ENCODE measurements around the gene CCP110.

Gene CCP110

GRCh38 chr16:19589106-19589505 lies 65.4 kb downstream of the CCP110 start:
- TF ChIP-seq EZH2phosphoT487 (IDR thresholded peaks at IDR 0.05; ENCODE audit: low read depth) = no peak
- TF ChIP-seq, protein P1, sequence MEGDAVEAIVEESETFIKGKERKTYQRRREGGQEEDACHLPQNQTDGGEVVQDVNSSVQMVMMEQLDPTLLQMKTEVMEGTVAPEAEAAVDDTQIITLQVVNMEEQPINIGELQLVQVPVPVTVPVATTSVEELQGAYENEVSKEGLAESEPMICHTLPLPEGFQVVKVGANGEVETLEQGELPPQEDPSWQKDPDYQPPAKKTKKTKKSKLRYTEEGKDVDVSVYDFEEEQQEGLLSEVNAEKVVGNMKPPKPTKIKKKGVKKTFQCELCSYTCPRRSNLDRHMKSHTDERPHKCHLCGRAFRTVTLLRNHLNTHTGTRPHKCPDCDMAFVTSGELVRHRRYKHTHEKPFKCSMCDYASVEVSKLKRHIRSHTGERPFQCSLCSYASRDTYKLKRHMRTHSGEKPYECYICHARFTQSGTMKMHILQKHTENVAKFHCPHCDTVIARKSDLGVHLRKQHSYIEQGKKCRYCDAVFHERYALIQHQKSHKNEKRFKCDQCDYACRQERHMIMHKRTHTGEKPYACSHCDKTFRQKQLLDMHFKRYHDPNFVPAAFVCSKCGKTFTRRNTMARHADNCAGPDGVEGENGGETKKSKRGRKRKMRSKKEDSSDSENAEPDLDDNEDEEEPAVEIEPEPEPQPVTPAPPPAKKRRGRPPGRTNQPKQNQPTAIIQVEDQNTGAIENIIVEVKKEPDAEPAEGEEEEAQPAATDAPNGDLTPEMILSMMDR (IDR thresholded peaks at IDR 0.05; ENCODE audit: low read depth, low read length) = no peak
- Histone ChIP-seq H3K9ac (ENCODE audit: low read length) (no peak overlapping the region), H4K20me1 (ENCODE audit: insufficient read depth, low read length) (no peaks in the 10 kb centered on the region)

GRCh38 chr16:19589771-19590302 lies 66.1 kb downstream of the CCP110 start:
- H3K9me3 ChIP-seq (ENCODE audit: insufficient read depth, low read length) = no peaks in the 10 kb centered on the region
- peaks cover 10% of the 10 kb centered on the region for H3K36me3 ChIP-seq (replicated peaks; ENCODE audit: low read depth, low read length)
- no peak overlapping the region for H3K27ac ChIP-seq (ENCODE audit: low read length)
- no peak overlapping the region for H3K4me2 ChIP-seq (ENCODE audit: low read length)
- no peak overlapping the region for H3K9ac ChIP-seq (ENCODE audit: low read length)
- H3K27me3 ChIP-seq (ENCODE audit: low read depth, low read length) = no peaks in the 10 kb centered on the region
- H3K4me1 ChIP-seq (ENCODE audit: low read length) = no peaks in the 10 kb centered on the region
- H4K20me1 ChIP-seq (ENCODE audit: insufficient read depth, low read length) = no peaks in the 10 kb centered on the region
- no peak overlapping the region for H2AFZ ChIP-seq (ENCODE audit: low read depth, low read length)
- no peaks in the 10 kb centered on the region for H3K79me2 ChIP-seq (ENCODE audit: low read length)
- TF ChIP-seq, protein P1 (IDR thresholded peaks at IDR 0.05; ENCODE audit: low read depth, low read length) = no peak
- TF ChIP-seq EZH2phosphoT487 (IDR thresholded peaks at IDR 0.05; ENCODE audit: low read depth) = no peak
- no peak overlapping the region for H3K4me3 ChIP-seq (ENCODE audit: low read length)

More at GRCh38 chr16:19589106-19589505, 65.4 kb downstream of the CCP110 start:
- Histone ChIP-seq H3K9me3 (ENCODE audit: insufficient read depth, low read length) (no peaks in the 10 kb centered on the region), H3K36me3 (replicated peaks; ENCODE audit: low read depth, low read length) (peaks cover 14% of the 10 kb centered on the region), H3K79me2 (ENCODE audit: low read length) (no peaks in the 10 kb centered on the region), H3K27me3 (ENCODE audit: low read depth, low read length) (no peaks in the 10 kb centered on the region), H3K4me1 (ENCODE audit: low read length) (peaks cover under 1% of the 10 kb centered on the region), H2AFZ (ENCODE audit: low read depth, low read length) (no peak overlapping the region), H3K4me3 (ENCODE audit: low read length) (no peak overlapping the region), H3K27ac (ENCODE audit: low read length) (no peak overlapping the region), H3K4me2 (ENCODE audit: low read length) (no peak overlapping the region)

DNA sequence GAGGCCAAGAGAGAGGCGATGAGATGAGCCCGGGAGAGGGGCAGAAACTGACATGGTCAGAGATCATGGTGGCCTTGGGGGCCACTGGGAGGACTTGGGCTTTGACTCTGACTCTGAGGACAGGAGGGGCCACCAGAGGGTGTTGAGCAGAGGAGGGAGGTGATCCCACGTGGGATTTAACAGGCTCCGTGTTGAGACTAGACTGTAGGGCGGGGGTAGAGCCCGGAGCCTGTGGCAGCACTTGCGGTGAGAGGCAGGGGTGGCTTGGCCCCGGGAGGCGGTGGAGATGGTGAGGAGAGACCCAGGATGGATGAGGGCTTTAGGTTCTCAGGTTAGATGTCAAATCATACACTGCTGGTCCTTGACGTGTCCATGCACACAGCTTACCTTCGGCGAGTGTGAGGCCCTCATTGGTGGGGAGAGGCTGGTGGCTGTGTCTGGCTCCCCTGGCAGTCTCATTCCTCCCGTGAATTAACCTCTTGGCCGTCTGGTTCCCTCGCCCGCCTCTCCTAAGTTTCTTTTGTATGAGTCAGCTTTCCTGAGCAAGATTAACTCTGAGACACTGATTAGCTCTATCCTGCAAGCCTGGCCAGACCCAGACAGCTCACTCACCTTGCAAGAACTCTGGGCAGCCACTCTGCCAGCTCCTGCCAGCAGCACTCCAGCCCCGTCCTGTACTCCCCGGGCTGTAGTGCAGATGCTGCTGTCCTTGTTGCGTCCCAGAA lies 71.5 kb downstream of the CCP110 start:
- no peak overlapping the region for H3K4me2 ChIP-seq (ENCODE audit: low read length)
- no peak overlapping the region for H3K4me3 ChIP-seq (ENCODE audit: low read length)
- H3K4me1 ChIP-seq (ENCODE audit: low read length) = no peaks in the 10 kb centered on the region
- no peaks in the 10 kb centered on the region for H3K27me3 ChIP-seq (ENCODE audit: low read depth, low read length)
- peaks cover 7% of the 10 kb centered on the region for H3K36me3 ChIP-seq (replicated peaks; ENCODE audit: low read depth, low read length)
- no peaks in the 10 kb centered on the region for H4K20me1 ChIP-seq (ENCODE audit: insufficient read depth, low read length)
- no peaks in the 10 kb centered on the region for H3K79me2 ChIP-seq (ENCODE audit: low read length)
- TF ChIP-seq EZH2phosphoT487 (IDR thresholded peaks at IDR 0.05; ENCODE audit: low read depth) = no peak
- TF ChIP-seq, protein P1 (IDR thresholded peaks at IDR 0.05; ENCODE audit: low read depth, low read length) = no peak
- H3K9me3 ChIP-seq (ENCODE audit: insufficient read depth, low read length) = no peaks in the 10 kb centered on the region
- H3K27ac ChIP-seq (ENCODE audit: low read length) = no peak overlapping the region
- no peak overlapping the region for H2AFZ ChIP-seq (ENCODE audit: low read depth, low read length)
- H3K9ac ChIP-seq (ENCODE audit: low read length) = no peak overlapping the region

DNA sequence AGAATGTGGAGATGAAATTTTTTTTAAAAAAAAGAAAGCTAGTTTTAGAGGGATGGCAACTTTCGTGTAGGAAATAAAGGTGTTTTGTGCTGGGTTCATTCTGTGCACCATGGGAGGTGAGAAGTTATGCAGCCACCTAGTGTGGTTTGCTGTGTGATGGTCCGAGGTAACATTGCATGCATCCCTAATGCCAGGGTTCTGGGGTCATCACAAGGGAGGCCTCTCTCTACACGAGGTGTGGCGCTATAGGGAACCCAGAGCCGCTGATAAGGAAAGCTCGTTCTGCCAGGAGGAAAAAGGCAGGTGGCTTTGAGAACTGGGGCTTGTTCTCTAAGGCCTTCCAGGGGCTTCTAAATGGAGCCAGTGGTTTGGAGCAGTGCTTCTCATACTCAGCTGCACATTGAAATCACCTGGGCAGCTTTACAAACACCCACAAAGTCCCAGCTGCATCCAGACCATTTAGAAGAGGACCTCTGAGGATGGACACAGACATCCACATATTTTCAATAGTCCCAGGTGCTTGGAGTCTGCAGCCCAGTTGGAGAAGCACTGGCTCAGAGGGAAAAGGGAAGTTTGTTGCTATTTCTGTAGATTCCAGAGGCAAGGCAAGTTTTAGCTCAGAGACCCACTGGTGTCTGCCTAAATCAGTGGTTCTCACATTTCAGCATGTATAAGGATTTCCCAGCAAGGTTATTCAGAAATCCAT lies 75.2 kb downstream of the CCP110 start:
- Histone ChIP-seq H3K9ac (ENCODE audit: low read length) (no peak overlapping the region), H3K27me3 (ENCODE audit: low read depth, low read length) (no peaks in the 10 kb centered on the region), H4K20me1 (ENCODE audit: insufficient read depth, low read length) (no peaks in the 10 kb centered on the region), H3K36me3 (replicated peaks; ENCODE audit: low read depth, low read length) (peaks cover 9% of the 10 kb centered on the region), H3K9me3 (ENCODE audit: insufficient read depth, low read length) (no peaks in the 10 kb centered on the region), H3K79me2 (ENCODE audit: low read length) (no peaks in the 10 kb centered on the region), H3K4me1 (ENCODE audit: low read length) (no peaks in the 10 kb centered on the region), H2AFZ (ENCODE audit: low read depth, low read length) (no peak overlapping the region), H3K4me2 (ENCODE audit: low read length) (no peak overlapping the region), H3K27ac (ENCODE audit: low read length) (no peak overlapping the region), H3K4me3 (ENCODE audit: low read length) (no peak overlapping the region)
- TF ChIP-seq EZH2phosphoT487 (IDR thresholded peaks at IDR 0.05; ENCODE audit: low read depth) = no peak
- TF ChIP-seq, protein P1 (IDR thresholded peaks at IDR 0.05; ENCODE audit: low read depth, low read length) = no peak
